IMR-90 (cell line): ENCODE data around the gene FBLIM1. TPM values are rescaled to one million over a fixed set of nuclear protein-coding genes. Genes with fewer than 3 reads are reported as not detected.

Source experiments
- ATAC-seq: fragments of 200-7000 bp; cut with Tn5 transposase; 2 replicates; pipeline ENCODE4 v1.9.1; 2020; ENCODE audit warnings: low read depth, mild to moderate bottlenecking, moderate library complexity
- BruUV-seq: library from RNA; stranded (reverse); fragments of 400-500 nt; replicated peaks from 2 replicates; lab custom pipeline; 2021; lab: Mats Ljungman, UMichigan
- CTCF ChIA-PET: fragments of 300-600 bp; formaldehyde crosslinking; extraction: SDS; loops from one replicate; lab custom pipeline; 2021; ENCODE audit warnings: antibody characterized with exemption; lab: Yijun Ruan, JAX
- POLR2A ChIA-PET: fragments of 300-600 bp; sonication (Branson Sonifier 250); formaldehyde crosslinking; loops from one replicate; lab custom pipeline; 2022; ENCODE audit warnings: antibody characterized with exemption; ENCODE audit not compliant: unreplicated experiment; lab: Charles Lee
- DNase-seq: peaks from one replicate; pipeline ENCODE4 v3.0.0; 2013
- H2AFZ ChIP-seq: replicated peaks from 2 replicates; pipeline ENCODE3; 2013; ENCODE audit warnings: low read length, mild to moderate bottlenecking; ENCODE audit not compliant: poor library complexity
- H2AK5ac ChIP-seq: 2 replicates; pipeline ENCODE4 v1.6.1; 2013; ENCODE audit warnings: low read depth, low read length, inconsistent platforms
- H2AK9ac ChIP-seq: replicated peaks from 2 replicates; pipeline ENCODE3; 2013; ENCODE audit warnings: mild to moderate bottlenecking, low read depth, low read length, moderate library complexity; ENCODE audit not compliant: poor library complexity
- H2BK120ac ChIP-seq: 2 replicates; pipeline ENCODE4 v1.6.1; 2013; ENCODE audit warnings: low read depth, low read length, inconsistent platforms
- H2BK15ac ChIP-seq: 3 replicates; pipeline ENCODE4 v1.6.1; 2013; ENCODE audit warnings: low read depth, low read length, inconsistent platforms
- H2BK20ac ChIP-seq: 2 replicates; pipeline ENCODE4 v1.6.1; 2013; ENCODE audit warnings: low read depth, mild to moderate bottlenecking, inconsistent platforms, low read length, moderate library complexity
- H2BK5ac ChIP-seq: 2 replicates; pipeline ENCODE4 v1.6.1; 2013; ENCODE audit warnings: mild to moderate bottlenecking, low read depth, low read length, inconsistent platforms; ENCODE audit not compliant: poor library complexity, severe bottlenecking
- H3K14ac ChIP-seq: replicated peaks from 2 replicates; pipeline ENCODE4 v1.6.1; 2013; ENCODE audit warnings: low read depth, low read length, inconsistent platforms
- H3K18ac ChIP-seq: 2 replicates; pipeline ENCODE4 v1.6.1; 2013; ENCODE audit warnings: low read depth, low read length, control low read depth
- H3K23ac ChIP-seq: 2 replicates; pipeline ENCODE4 v1.6.1; 2013; ENCODE audit warnings: low read depth, low read length, inconsistent platforms
- H3K27ac ChIP-seq: 2 replicates; pipeline ENCODE4 v1.5.1; 2013; ENCODE audit warnings: mild to moderate bottlenecking, control low read depth, low read length; ENCODE audit not compliant: insufficient read depth
- H3K27me3 ChIP-seq: 2 replicates; pipeline ENCODE4 v1.6.1; 2013; ENCODE audit warnings: low read length; ENCODE audit not compliant: control insufficient read depth, insufficient read depth
- H3K36me3 ChIP-seq: 2 replicates; pipeline ENCODE4 v1.6.1; 2013; ENCODE audit warnings: low read length, mixed read lengths; ENCODE audit not compliant: control insufficient read depth, insufficient read depth
- H3K4ac ChIP-seq: 2 replicates; pipeline ENCODE4 v1.6.1; 2013; ENCODE audit warnings: low read depth, low read length, inconsistent platforms
- H3K4me1 ChIP-seq: 2 replicates; pipeline ENCODE4 v1.6.1; 2013; ENCODE audit warnings: low read length, mixed read lengths; ENCODE audit not compliant: control insufficient read depth, insufficient read depth
- H3K4me2 ChIP-seq: 2 replicates; pipeline ENCODE4 v1.6.1; 2013; ENCODE audit warnings: low read depth, mild to moderate bottlenecking, control low read depth, low read length, moderate library complexity
- H3K4me3 ChIP-seq: 2 replicates; pipeline ENCODE4 v1.5.1; 2013; ENCODE audit warnings: low read depth, mild to moderate bottlenecking, control low read depth, low read length, moderate library complexity; ENCODE audit not compliant: insufficient read depth
- H3K56ac ChIP-seq: 2 replicates; pipeline ENCODE4 v1.6.1; 2013; ENCODE audit warnings: low read length, inconsistent platforms; ENCODE audit not compliant: insufficient read depth; ENCODE audit errors: extremely low read depth
- H3K79me1 ChIP-seq, 2 experiments: 2 replicates each; pipeline ENCODE4 v1.6.1; 2013; ENCODE audit warnings: low read length in 2 of 2, inconsistent platforms in 1 of 2, low read depth in 1 of 2
- H3K9ac ChIP-seq: 2 replicates; pipeline ENCODE4 v1.6.1; 2013; ENCODE audit warnings: low read depth, low read length, control low read depth
- H3K9me1 ChIP-seq: 2 replicates; pipeline ENCODE4 v1.6.1; 2013; ENCODE audit warnings: low read length, inconsistent platforms; ENCODE audit not compliant: insufficient read depth
- H3K9me3 ChIP-seq: 2 replicates; pipeline ENCODE4 v1.6.1; 2013; ENCODE audit warnings: low read length; ENCODE audit not compliant: control insufficient read depth, insufficient read depth
- H4K20me1 ChIP-seq: 2 replicates; pipeline ENCODE4 v1.6.1; 2013; ENCODE audit warnings: low read length, inconsistent platforms; ENCODE audit not compliant: insufficient read depth
- H4K5ac ChIP-seq: 2 replicates; pipeline ENCODE4 v1.6.1; 2013; ENCODE audit warnings: mild to moderate bottlenecking, low read depth, low read length, control low read depth
- H4K8ac ChIP-seq, 2 experiments: 2 replicates each; pipeline ENCODE4 v1.6.1; 2013; ENCODE audit warnings: low read depth in 2 of 2, low read length in 2 of 2, control low read depth in 1 of 2, inconsistent platforms in 1 of 2
- H4K91ac ChIP-seq: 2 replicates; pipeline ENCODE4 v1.6.1; 2013; ENCODE audit warnings: low read depth, low read length, inconsistent platforms; ENCODE audit not compliant: insufficient read depth
- CEBPB ChIP-seq: IDR thresholded peaks from 2 replicates; pipeline ENCODE4 v1.6.1; 2012; ENCODE audit warnings: low read depth, low read length, improper control_type of control experiment
- CHD1 ChIP-seq: IDR thresholded peaks from 2 replicates; pipeline ENCODE4 v1.6.1; 2012; ENCODE audit warnings: low read depth, low read length, improper control_type of control experiment
- ELK1 ChIP-seq: fragments of 150-350 bp; IDR thresholded peaks from 2 replicates; pipeline ENCODE4 v1.6.1; 2016; ENCODE audit warnings: low read depth, mild to moderate bottlenecking, low read length, moderate library complexity, borderline replicate concordance
- FOS ChIP-seq: fragments of 150-350 bp; IDR thresholded peaks from 2 replicates; pipeline ENCODE4 v1.6.1; 2016; ENCODE audit warnings: low read depth, low read length
- MAFK ChIP-seq: IDR thresholded peaks from 2 replicates; pipeline ENCODE4 v1.6.1; 2012; ENCODE audit warnings: low read depth, low read length, improper control_type of control experiment
- MAZ ChIP-seq: IDR thresholded peaks from 2 replicates; pipeline ENCODE4 v1.6.1; 2012; ENCODE audit warnings: low read depth, mild to moderate bottlenecking, low read length, improper control_type of control experiment, moderate library complexity, borderline replicate concordance
- MXI1 ChIP-seq: IDR thresholded peaks from 2 replicates; pipeline ENCODE4 v1.6.1; 2012; ENCODE audit warnings: low read depth, mild to moderate bottlenecking, low read length, moderate library complexity, borderline replicate concordance
- NFE2L2 ChIP-seq: fragments of 150-350 bp; IDR thresholded peaks from 2 replicates; pipeline ENCODE4 v1.6.1; 2016; ENCODE audit warnings: low read depth, mild to moderate bottlenecking, low read length
- RAD21 ChIP-seq: IDR thresholded peaks from 2 replicates; pipeline ENCODE4 v1.6.1; 2012; ENCODE audit warnings: low read length, improper control_type of control experiment
- RFX5 ChIP-seq: IDR thresholded peaks from 2 replicates; pipeline ENCODE4 v1.8.0; 2012; ENCODE audit warnings: low read depth, mild to moderate bottlenecking, low read length, moderate library complexity
- SMC3 ChIP-seq: fragments of 150-350 bp; IDR thresholded peaks from 2 replicates; pipeline ENCODE4 v1.6.1; 2016; ENCODE audit warnings: low read depth, mild to moderate bottlenecking, antibody characterized with exemption, low read length, moderate library complexity
- USF2 ChIP-seq: fragments of 150-350 bp; IDR thresholded peaks from 2 replicates; pipeline ENCODE4 v1.6.1; 2017; ENCODE audit warnings: mild to moderate bottlenecking, antibody characterized with exemption, low read length, low read depth
- WGBS, 2 experiments: methylation state at CpG; one replicate each; pipeline versions ENCODE4 v1.1.5 to v1.1.7; 2013; ENCODE audit warnings: missing lambda C conversion rate in 2 of 2; ENCODE audit not compliant: insufficient read length in 1 of 2; ENCODE audit errors: extremely low coverage in 2 of 2; 5-methylcytosine and 5-hydroxymethylcytosine counted together
- dilution Hi-C: fragments of 300-500 bp; cut with HindIII; formaldehyde crosslinking; loops from one replicate; pipeline ENCODE4 v1.14.3; 2018; ENCODE audit warnings: low sequenced_read_pairs; ENCODE audit not compliant: unreplicated experiment
- in situ Hi-C: fragments of 300-500 bp; cut with MboI; formaldehyde crosslinking; loops from 3 replicates; pipeline ENCODE4 v1.14.3; 2019; ENCODE audit warnings: low sequenced_read_pairs, inconsistent platforms, mixed read lengths
- intact Hi-C: fragments of 100-400 bp; cut with micrococcal nuclease; formaldehyde crosslinking; loops from 2 replicates; pipeline ENCODE4 v1.10.0; 2022
- polyA plus RNA-seq, 3 experiments: library from polyadenylated mRNA; depleted of rRNA; stranded (reverse); fragments of >200 nt; gene quantifications; 2 replicates each; pipeline ENCODE4 v1.2.3, GENCODE V29; 2012; ENCODE audit warnings: low replicate concordance in 1 of 3
- total RNA-seq: library from RNA; depleted of rRNA; stranded (reverse); fragments of >200 nt; gene quantifications from 2 replicates; pipeline ENCODE4 v1.2.3, GENCODE V29; 2012

FBLIM1 gene
- total and polyA plus RNA-seq, 2 of the 4 experiments (the other 2 are of a cell fraction): 52.2 to 140 TPM

GRCh38 chr1:15802234-15802965 lies 43.8 kb downstream of the FBLIM1 start:
- Histone ChIP-seq H2AK9ac (no peak overlapping the region), H3K9me1 (peaks cover 21% of the 10 kb centered on the region), H2AK5ac (peak overlapping the region; percentile 27; the same call in 1 of the 2 replicates), H2BK15ac (peak overlapping the region; percentile 61; the same call in 1 of the 3 replicates), H3K4ac (peak overlapping the region; percentile 40; the same call in 1 of the 2 replicates), H3K4me3 (no peak overlapping the region), H4K91ac (peak overlapping the region; percentile 60), H4K8ac (no peak overlapping the region), H3K9me3 (no peaks in the 10 kb centered on the region), H2BK20ac (peak overlapping the region; percentile 77; the same call in 1 of the 2 replicates), H4K20me1 (no peaks in the 10 kb centered on the region), H3K18ac (no peak overlapping the region), H2AFZ (no peak overlapping the region), H3K27me3 (no peaks in the 10 kb centered on the region), H3K27ac (no peak overlapping the region), H3K56ac (no peak overlapping the region), H3K36me3 (no peaks in the 10 kb centered on the region), H3K4me1 (peaks cover 29% of the 10 kb centered on the region), H3K79me1 (peaks cover 4 to 9% of the 10 kb centered on the region in 2 experiments; a peak in 2 of 4 replicates), H3K4me2 (no peak overlapping the region), H2BK120ac (0 out of 2 replicates have a peak overlapping the region, but pooled peaks have one; percentile 66), H3K14ac (0 out of 2 replicates have a peak overlapping the region, but pooled peaks have one; percentile 34), H3K9ac (no peak overlapping the region), H4K5ac (no peak overlapping the region), H2BK5ac (peak overlapping the region; percentile 15), H3K23ac (no peak overlapping the region)
- no TSS peak for BruUV-seq
- CTCF ChIA-PET: interaction anchor here (0.6 kb wide), 1 partner anchor 108 kb away, joined by 3 read pairs; no protein-coding TSS in a partner anchor
- intact Hi-C loops: no loop called here
- dilution Hi-C loops: no loop called here
- peak; percentile 28 for DNase-seq
- WGBS, 2 experiments: 79% methylated on average over 12 of the region's 17 CpGs; no CpG with 5 or more reads in 1 of the 2 experiments
- TF ChIP-seq SMC3 (no peak), MAZ (no peak), MAFK (no peak), CEBPB (no peak), RFX5 (no peak), MXI1 (no peak), USF2 (no peak), RAD21 (no peak), ELK1 (no peak), NFE2L2 (no peak), FOS (no peak), CHD1 (no peak)
- ATAC-seq: no peak
- POLR2A ChIA-PET: no interaction called here
- in situ Hi-C loops: no loop called here
